ELF-1 (cell line): ENCODE results near the gene RILPL1.
"Not testable (repeated sequence)": the region's sequence is repeated elsewhere in the genome, so short reads cannot be mapped to it uniquely, and the experiment has no call there.

Source experiments
- DNase-seq: peaks from one replicate; pipeline ENCODE4 v3.0.0-alpha.2; 2016; ENCODE audit warnings: low read depth, low spot score

Gene RILPL1

GRCh38 chr12:123494124-123494851 lies 39.2 kb downstream of the RILPL1 start:
- DNase-seq: peak; percentile 85

- DNase-seq: not testable (repeated sequence)
These were observed 41.0 kb downstream of the RILPL1 start for GRCh38 chr12:123492339-123493039.

GRCh38 chr12:123491481-123491880 lies 42.0 kb downstream of the RILPL1 start:
- peak; percentile 18 for DNase-seq

- peak; percentile 33 for DNase-seq
These were observed 42.5 kb downstream of the RILPL1 start for GRCh38 chr12:123491056-123491455.

GRCh38 chr12:123490089-123490488 lies 43.4 kb downstream of the RILPL1 start:
- DNase-seq: peak; percentile 31

- no peak for DNase-seq
These were observed 43.9 kb downstream of the RILPL1 start for GRCh38 chr12:123489580-123489979.

GRCh38 chr12:123488539-123489230 lies 44.8 kb downstream of the RILPL1 start:
- peak; percentile 67 for DNase-seq

GRCh38 chr12:123487428-123487827 lies 46.1 kb downstream of the RILPL1 start:
- DNase-seq: no peak

GRCh38 chr12:123485756-123486155 lies 47.8 kb downstream of the RILPL1 start:
- no peak for DNase-seq

- no peak for DNase-seq
These were observed 49.8 kb downstream of the RILPL1 start for GRCh38 chr12:123483602-123484248.

- no peak for DNase-seq
These were observed 50.6 kb downstream of the RILPL1 start for GRCh38 chr12:123482876-123483275.

GRCh38 chr12:123481251-123481650 lies 52.3 kb downstream of the RILPL1 start:
- not testable (repeated sequence) for DNase-seq

GRCh38 chr12:123479442-123480180 lies 53.9 kb downstream of the RILPL1 start:
- DNase-seq: no peak

GRCh38 chr12:123478762-123479161 lies 54.8 kb downstream of the RILPL1 start:
- no peak for DNase-seq

GRCh38 chr12:123478069-123478468 lies 55.5 kb downstream of the RILPL1 start:
- DNase-seq: no peak

GRCh38 chr12:123475246-123475703 lies 58.2 kb downstream of the RILPL1 start:
- peak; percentile 44 for DNase-seq

- DNase-seq: no peak
These were observed 58.9 kb downstream of the RILPL1 start for GRCh38 chr12:123474485-123475245.

GRCh38 chr12:123472438-123472849 lies 61.1 kb downstream of the RILPL1 start:
- DNase-seq: no peak

GRCh38 chr12:123471374-123472068 lies 62.0 kb downstream of the RILPL1 start:
- DNase-seq: no peak

- no peak for DNase-seq
These were observed 63.5 kb downstream of the RILPL1 start for GRCh38 chr12:123469978-123470377.
